Thoracic aorta (tissue), 2 donors: ENCODE results near the gene RBPJL. TPM values are rescaled to one million over a fixed set of nuclear protein-coding genes. Genes with fewer than 3 reads are reported as not detected.

Experiments
- ATAC-seq: fragments of 150-250 bp; one replicate; pipeline ENCODE4 v1.8.0; 2017; ENCODE audit warnings: low read depth; ENCODE audit not compliant: insufficient number of reproducible peaks, low FRiP score
- DNase-seq: peaks from one replicate; pipeline ENCODE4 v3.0.0-alpha.2; 2020; ENCODE audit warnings: low spot score
- H3K27ac ChIP-seq, 2 donors: fragments of 200-600 bp; sonication (generic); 1 replicate in 1 of 2; 2 replicates in 1 of 2; pipeline ENCODE4 v1.5.1; 2016; ENCODE audit warnings: mild to moderate bottlenecking in 2 of 2, moderate library complexity in 2 of 2
- H3K27me3 ChIP-seq: fragments of 200-600 bp; sonication (generic); replicated peaks from 2 replicates; pipeline ENCODE4 v1.6.0; 2016; ENCODE audit warnings: mild to moderate bottlenecking; ENCODE audit not compliant: insufficient read depth
- H3K36me3 ChIP-seq: fragments of 200-600 bp; sonication (generic); one replicate; pipeline ENCODE4 v1.5.1; 2016
- H3K4me1 ChIP-seq, 2 donors: fragments of 200-600 bp; sonication (generic); 1 replicate in 1 of 2; 2 replicates in 1 of 2; pipeline versions ENCODE4 v1.5.1 to v1.6.0; 2016; ENCODE audit warnings: low read depth in 2 of 2, mild to moderate bottlenecking in 1 of 2; ENCODE audit not compliant: control insufficient read depth in 1 of 2
- H3K4me3 ChIP-seq: fragments of 200-600 bp; sonication (generic); 2 replicates; pipeline ENCODE4 v1.5.1; 2016; ENCODE audit warnings: mild to moderate bottlenecking
- H3K9me3 ChIP-seq: fragments of 200-600 bp; sonication (generic); 2 replicates; pipeline ENCODE4 v1.5.1; 2016
- total RNA-seq, 2 donors: library from RNA; depleted of rRNA; stranded (reverse); fragments of >200 nt; gene quantifications; one replicate each; pipeline versions ENCODE4 v1.1.0 to v1.2.3, GENCODE V29; 2016
- TF ChIP-seq, protein P1 (sequence below): fragments of 200-600 bp; sonication (generic); IDR thresholded peaks from one replicate; pipeline ENCODE4 v1.5.1; 2019; ENCODE audit warnings: antibody characterized with exemption

Gene RBPJL
- total RNA-seq, 2 donors from 2014 or later, result not detected

DNA sequence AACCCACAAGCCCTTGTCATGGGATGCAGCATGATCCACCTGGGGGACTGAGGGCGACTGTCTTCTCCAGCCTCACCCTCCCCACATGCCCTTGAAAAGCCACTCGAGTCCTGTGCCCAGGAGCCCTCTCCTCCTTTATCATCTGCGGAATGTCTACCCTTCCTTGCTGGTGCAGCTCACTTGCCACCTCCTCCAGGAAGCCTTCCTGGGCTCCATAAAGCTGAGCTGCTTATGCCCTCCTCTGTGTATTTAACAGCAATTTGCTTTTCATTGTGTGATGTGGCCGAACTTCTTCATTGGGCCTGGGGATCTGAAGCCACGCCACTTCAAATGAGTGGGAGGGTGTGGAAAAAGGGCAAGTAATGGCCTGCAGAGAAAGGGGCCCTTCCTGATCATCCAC lies 17.8 kb upstream of the RBPJL start:
- DNase-seq, result no peak
- TF ChIP-seq, protein P1, sequence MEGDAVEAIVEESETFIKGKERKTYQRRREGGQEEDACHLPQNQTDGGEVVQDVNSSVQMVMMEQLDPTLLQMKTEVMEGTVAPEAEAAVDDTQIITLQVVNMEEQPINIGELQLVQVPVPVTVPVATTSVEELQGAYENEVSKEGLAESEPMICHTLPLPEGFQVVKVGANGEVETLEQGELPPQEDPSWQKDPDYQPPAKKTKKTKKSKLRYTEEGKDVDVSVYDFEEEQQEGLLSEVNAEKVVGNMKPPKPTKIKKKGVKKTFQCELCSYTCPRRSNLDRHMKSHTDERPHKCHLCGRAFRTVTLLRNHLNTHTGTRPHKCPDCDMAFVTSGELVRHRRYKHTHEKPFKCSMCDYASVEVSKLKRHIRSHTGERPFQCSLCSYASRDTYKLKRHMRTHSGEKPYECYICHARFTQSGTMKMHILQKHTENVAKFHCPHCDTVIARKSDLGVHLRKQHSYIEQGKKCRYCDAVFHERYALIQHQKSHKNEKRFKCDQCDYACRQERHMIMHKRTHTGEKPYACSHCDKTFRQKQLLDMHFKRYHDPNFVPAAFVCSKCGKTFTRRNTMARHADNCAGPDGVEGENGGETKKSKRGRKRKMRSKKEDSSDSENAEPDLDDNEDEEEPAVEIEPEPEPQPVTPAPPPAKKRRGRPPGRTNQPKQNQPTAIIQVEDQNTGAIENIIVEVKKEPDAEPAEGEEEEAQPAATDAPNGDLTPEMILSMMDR, result no peak

DNA sequence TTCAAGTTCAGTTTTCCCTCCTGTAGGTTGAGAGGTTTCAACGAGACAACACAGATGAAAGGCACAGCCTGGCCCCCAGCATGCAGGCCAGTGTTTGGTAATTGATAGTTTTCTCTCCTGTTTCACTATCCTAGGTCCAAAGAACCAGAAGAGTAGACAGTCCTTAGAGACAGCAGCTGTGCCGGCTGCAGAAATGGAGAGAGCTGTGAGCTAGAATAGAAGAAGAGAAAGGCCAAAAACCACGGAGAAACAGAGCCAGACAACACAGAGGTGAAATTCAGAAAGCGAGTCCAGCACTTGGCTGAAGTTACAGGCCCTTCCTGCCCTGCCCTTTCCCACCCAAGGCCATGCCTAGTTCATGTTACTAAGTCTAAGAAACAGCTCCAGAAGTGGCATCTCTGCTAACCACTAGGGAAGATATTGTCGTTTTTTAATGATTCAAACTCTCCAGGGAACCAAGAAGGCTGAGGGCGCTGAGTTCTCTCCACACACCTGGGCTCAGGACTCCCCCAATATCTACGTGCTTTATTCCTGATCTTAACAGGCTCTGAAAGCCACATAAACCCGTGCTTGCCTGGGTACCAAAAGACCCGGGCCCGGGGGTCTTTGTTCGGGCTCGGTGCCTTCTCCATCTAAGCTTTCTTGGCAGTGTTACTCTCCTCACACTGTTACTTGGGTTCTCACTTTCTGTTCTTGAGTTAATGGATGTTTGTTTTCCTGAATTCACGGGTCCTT lies 16.5 kb upstream of the RBPJL start:
- TF ChIP-seq, protein P1, result no peak
- no peak for DNase-seq

More for the DNA sequence above, 17.8 kb upstream of the RBPJL start:
- Histone ChIP-seq H3K4me1 (peaks cover 0 to 8% of the 10 kb centered on the region in 2 donors), H3K27me3 (no peaks in the 10 kb centered on the region), H3K4me3 (no peak overlapping the region), H3K36me3 (no peaks in the 10 kb centered on the region), H3K27ac (no peak overlapping the region), H3K9me3 (no peaks in the 10 kb centered on the region)
- no peak for ATAC-seq

DNA sequence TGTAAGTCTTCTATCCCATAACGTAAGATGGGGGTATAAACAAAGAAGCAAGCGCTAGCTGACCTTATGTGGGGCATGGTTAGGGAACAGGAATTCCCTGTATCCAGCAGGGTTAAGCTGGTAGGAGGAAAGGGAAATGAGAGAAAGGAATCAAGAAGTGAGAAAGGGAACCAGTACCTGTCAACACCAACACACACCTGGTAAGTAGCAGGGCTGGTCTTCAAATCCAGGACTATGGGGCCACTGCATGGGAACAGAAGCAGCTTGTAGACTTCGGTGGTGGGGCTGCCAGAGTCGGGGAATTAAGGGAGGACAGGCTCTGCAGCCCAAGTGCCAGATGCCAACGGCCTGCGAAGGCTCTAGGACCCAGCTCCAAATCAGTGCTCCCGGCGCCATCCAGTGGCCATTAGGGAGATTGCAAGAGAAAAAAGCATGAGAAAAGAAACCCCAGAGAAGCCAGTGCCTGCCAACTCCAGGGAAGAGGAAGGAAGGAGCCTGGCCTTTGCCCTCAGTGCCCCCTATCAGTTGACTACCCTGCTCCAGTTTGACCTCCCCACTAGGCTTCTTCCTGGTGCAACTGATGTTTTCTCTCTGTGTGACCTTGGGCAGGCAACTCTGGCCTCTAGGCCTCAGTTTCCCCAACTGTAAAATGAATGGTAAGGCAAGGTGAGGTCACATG lies 15.8 kb upstream of the RBPJL start:
- DNase-seq (peak; percentile 31), ATAC-seq (no peak)
- H3K27me3 ChIP-seq, result no peaks in the 10 kb centered on the region
- H3K36me3 ChIP-seq, result no peaks in the 10 kb centered on the region
- H3K4me1 ChIP-seq, result peaks cover 0 to 8% of the 10 kb centered on the region in 2 donors
- no peak overlapping the region for H3K4me3 ChIP-seq
- H3K27ac ChIP-seq, result no peak overlapping the region
- TF ChIP-seq, protein P1, result peak; percentile 70
- no peaks in the 10 kb centered on the region for H3K9me3 ChIP-seq

More for the DNA sequence above, 16.5 kb upstream of the RBPJL start:
- ATAC-seq, result no peak
- Histone ChIP-seq H3K27ac (no peak overlapping the region), H3K4me3 (no peak overlapping the region), H3K36me3 (no peaks in the 10 kb centered on the region), H3K4me1 (peaks cover 0 to 8% of the 10 kb centered on the region in 2 donors), H3K9me3 (no peaks in the 10 kb centered on the region), H3K27me3 (no peaks in the 10 kb centered on the region)

DNA sequence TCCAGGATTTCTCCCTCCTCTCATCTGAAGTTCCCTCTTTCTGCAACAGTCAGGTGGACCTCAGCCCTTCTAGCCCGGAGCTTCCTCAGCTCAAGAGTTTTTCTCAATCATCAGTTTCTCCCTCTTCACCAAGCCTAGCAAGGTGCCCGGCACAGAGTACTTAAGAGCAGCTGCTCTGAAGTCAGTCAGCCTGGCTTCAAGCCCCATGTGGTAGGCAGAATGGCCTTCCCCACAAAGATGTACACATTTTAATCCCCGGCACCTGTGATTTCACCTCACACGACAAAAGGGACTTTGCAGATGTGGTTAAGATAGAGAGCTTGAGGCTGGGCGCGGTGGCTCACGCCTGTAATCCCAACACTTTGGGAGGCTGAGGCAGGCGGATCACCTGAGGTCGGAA lies 15.1 kb upstream of the RBPJL start:
- H3K36me3 ChIP-seq, result no peaks in the 10 kb centered on the region

DNA sequence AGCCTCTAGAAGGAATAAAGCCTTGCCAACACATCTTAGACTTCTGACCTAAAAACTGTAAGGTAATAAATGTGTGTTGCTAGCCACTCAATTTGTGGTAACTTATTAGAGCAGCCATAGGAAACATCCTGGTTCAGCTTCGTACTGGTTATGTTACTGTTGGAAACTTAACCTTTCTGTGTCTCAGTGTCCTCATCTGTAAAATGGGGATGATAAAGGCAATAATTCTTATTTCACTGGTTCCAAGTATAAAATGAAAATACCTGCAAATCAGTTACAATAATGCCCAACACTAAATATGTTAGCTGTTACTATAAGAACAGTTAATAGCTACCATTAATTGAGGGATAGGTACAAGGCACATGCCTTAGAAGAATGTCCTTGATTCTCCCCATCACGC lies 14.3 kb upstream of the RBPJL start:
- no peaks in the 10 kb centered on the region for H3K27me3 ChIP-seq
- TF ChIP-seq, protein P1, result no peak
- no peak for DNase-seq
- peaks cover 0 to 8% of the 10 kb centered on the region in 2 donors for H3K4me1 ChIP-seq
- H3K9me3 ChIP-seq, result no peaks in the 10 kb centered on the region
- H3K4me3 ChIP-seq, result no peak overlapping the region
- ATAC-seq, result no peak
- no peaks in the 10 kb centered on the region for H3K36me3 ChIP-seq
- H3K27ac ChIP-seq, result no peak overlapping the region

More for the DNA sequence above, 15.1 kb upstream of the RBPJL start:
- H3K4me3 ChIP-seq, result no peak overlapping the region
- no peak for DNase-seq
- no peak for ATAC-seq
- H3K9me3 ChIP-seq, result no peaks in the 10 kb centered on the region
- no peak overlapping the region for H3K27ac ChIP-seq
- H3K27me3 ChIP-seq, result no peaks in the 10 kb centered on the region
- peaks cover 0 to 8% of the 10 kb centered on the region in 2 donors for H3K4me1 ChIP-seq
- TF ChIP-seq, protein P1, result no peak
